NCI-H774 (cell line): ENCODE results near the gene NR2C2AP.
A peak's percentile ranks its signal among the peaks of the same experiment; 100 is the strongest.
"Not testable (repeated sequence)": the region's sequence is repeated elsewhere in the genome, so short reads cannot be mapped to it uniquely, and the experiment has no call there.

Experiments used
- DNase-seq: peaks from one replicate; lab custom pipeline; 2025; lab: John Stamatoyannopoulos, UW

Gene NR2C2AP

GRCh38 chr19:19203012-19203856 lies at the start of gene NR2C2AP:
Gene NR2C2AP (minus strand): TSS chr19:19203414. CDS start chr19:19203060, 354 bp downstream.
- peak; percentile 85 for DNase-seq

- DNase-seq, result no peak
Observed at GRCh38 chr19:19250196-19250801, 47.1 kb upstream of the NR2C2AP start.

GRCh38 chr19:19240476-19240875 lies 37.3 kb upstream of the NR2C2AP start:
- DNase-seq, result no peak

GRCh38 chr19:19239675-19240074 lies 36.5 kb upstream of the NR2C2AP start:
- no peak for DNase-seq

GRCh38 chr19:19238126-19238894 lies 35.1 kb upstream of the NR2C2AP start:
- DNase-seq, result no peak

- DNase-seq, result no peak
Observed at GRCh38 chr19:19236173-19236572, 33.0 kb upstream of the NR2C2AP start.

GRCh38 chr19:19234220-19234816 lies 31.1 kb upstream of the NR2C2AP start:
- DNase-seq, result no peak

- DNase-seq, result no peak
Observed at GRCh38 chr19:19232261-19232721, 29.1 kb upstream of the NR2C2AP start.

GRCh38 chr19:19230999-19231398 lies 27.8 kb upstream of the NR2C2AP start:
- no peak for DNase-seq

- no peak for DNase-seq
Observed at GRCh38 chr19:19229701-19230100, 26.5 kb upstream of the NR2C2AP start.

- no peak for DNase-seq
Observed at GRCh38 chr19:19227217-19227616, 24.0 kb upstream of the NR2C2AP start.

- DNase-seq, result no peak
Observed at GRCh38 chr19:19226663-19227062, 23.4 kb upstream of the NR2C2AP start.

GRCh38 chr19:19226204-19226603 lies 23.0 kb upstream of the NR2C2AP start:
- DNase-seq, result no peak

- DNase-seq, result peak; percentile 73
Observed at GRCh38 chr19:19224852-19225494, 21.8 kb upstream of the NR2C2AP start.

- no peak for DNase-seq
Observed at GRCh38 chr19:19224150-19224851, 21.1 kb upstream of the NR2C2AP start.

- DNase-seq, result no peak
Observed at GRCh38 chr19:19223636-19224035, 20.4 kb upstream of the NR2C2AP start.

- no peak for DNase-seq
Observed at GRCh38 chr19:19223060-19223459, 19.8 kb upstream of the NR2C2AP start.

- not testable (repeated sequence) for DNase-seq
Observed at GRCh38 chr19:19221000-19221399, 17.8 kb upstream of the NR2C2AP start.

GRCh38 chr19:19218911-19219310 lies 15.7 kb upstream of the NR2C2AP start:
- no peak for DNase-seq

- DNase-seq, result no peak
Observed at GRCh38 chr19:19217099-19217498, 13.9 kb upstream of the NR2C2AP start.

GRCh38 chr19:19215792-19216191 lies 12.6 kb upstream of the NR2C2AP start:
- no peak for DNase-seq
